GM12878 (cell line): Measurements from ENCODE around the gene FGD6. TPM values are rescaled to one million over a fixed set of nuclear protein-coding genes. Genes with fewer than 3 reads are reported as not detected.
A peak's percentile ranks its signal among the peaks of the same experiment; 100 is the strongest.

Source experiments
- CBX3 ChIP-seq: fragments of 200-600 bp; sonication (generic); IDR thresholded peaks from 2 replicates; pipeline ENCODE4 v1.6.1; 2016; ENCODE audit warnings: low read depth, borderline replicate concordance
- CBX5 ChIP-seq: sonication (generic); IDR thresholded peaks from 2 replicates; pipeline ENCODE4 v1.6.1; 2016; ENCODE audit warnings: low read depth, moderate library complexity, mild to moderate bottlenecking, inconsistent platforms
- EGR1 ChIP-seq, 2 experiments: IDR thresholded peaks; 1 replicate in 1 of 2; 2 replicates in 1 of 2; pipeline ENCODE4 v1.6.1; 2011 to 2012; ENCODE audit warnings: low read depth in 2 of 2, low read length in 2 of 2, borderline replicate concordance in 1 of 2, mild to moderate bottlenecking in 1 of 2, moderate library complexity in 1 of 2
- FOXK2 ChIP-seq: fragments of 450-650 bp; IDR thresholded peaks from 2 replicates; pipeline ENCODE4 v1.6.1; 2017; ENCODE audit warnings: mild to moderate bottlenecking, moderate library complexity
- HCFC1 ChIP-seq: fragments of 150-350 bp; IDR thresholded peaks from 2 replicates; pipeline ENCODE4 v1.6.1; 2014; ENCODE audit warnings: low read length
- HDAC2 ChIP-seq: fragments of 200-600 bp; sonication (generic); IDR thresholded peaks from 2 replicates; pipeline ENCODE4 v1.6.1; 2017
- RELA ChIP-seq: fragments of 450-650 bp; IDR thresholded peaks from 2 replicates; pipeline ENCODE4 v1.8.0; 2014; ENCODE audit warnings: borderline replicate concordance; ENCODE audit not compliant: partially characterized antibody
- SUPT20H ChIP-seq: IDR thresholded peaks from 2 replicates; pipeline ENCODE4 v1.6.1; 2011; ENCODE audit warnings: low read depth, mild to moderate bottlenecking, low read length, moderate library complexity, borderline replicate concordance; ENCODE audit not compliant: control insufficient read depth
- ZBED1 ChIP-seq: IDR thresholded peaks from 2 replicates; pipeline ENCODE4 v1.6.1; 2016; ENCODE audit warnings: borderline replicate concordance
- ZNF24 ChIP-seq: fragments of 450-650 bp; IDR thresholded peaks from 2 replicates; pipeline ENCODE4 v1.6.1; 2017; ENCODE audit warnings: antibody characterized with exemption, mild to moderate bottlenecking
- polyA plus RNA-seq, 11 experiments: library from polyadenylated mRNA; depleted of rRNA in 4 of 11; unstranded in 6 of 11; stranded (reverse) in 5 of 11; fragments of >200 nt; fragmentation: Nextera tagmentation in 4 of 11; fragmentation: Illumina TruSeq in 1 of 11; extraction: Ambion mirVana in 4 of 11; extraction: Trizol in 1 of 11; gene quantifications; 1 replicate in 1 of 11; 2 replicates in 10 of 11; pipeline versions ENCODE4 v1.2.1 to v1.2.3, GENCODE V29; 2011 to 2016; ENCODE audit warnings: inconsistent platforms in 2 of 11, missing spikeins in 2 of 11, low read depth in 1 of 11
- total RNA-seq, 4 experiments: library from RNA; depleted of rRNA in 3 of 4; stranded (reverse); fragments of >200 nt in 3 of 4; fragmentation: Illumina TruSeq in 1 of 4; extraction: Trizol in 1 of 4; gene quantifications; 2 replicates each; pipeline versions ENCODE4 v1.2.1 to v1.2.3, GENCODE V29; 2013 to 2021
- TF ChIP-seq, protein P1 (sequence below): IDR thresholded peaks from 2 replicates; pipeline ENCODE4 v1.6.1; 2012; ENCODE audit warnings: improper control_type of control experiment, low read depth, low read length; ENCODE audit not compliant: insufficient replicate concordance
- TF ChIP-seq, protein P2 (sequence below): fragments of 450-650 bp; IDR thresholded peaks from 2 replicates; pipeline ENCODE4 v1.6.1; 2017; ENCODE audit warnings: low read depth, mild to moderate bottlenecking, moderate library complexity
- TF ChIP-seq, protein P3 (sequence below): IDR thresholded peaks from 2 replicates; pipeline ENCODE4 v1.6.1; 2012; ENCODE audit warnings: low read length, inconsistent platforms
- TF ChIP-seq, protein P4 (sequence below): fragments of 450-650 bp; IDR thresholded peaks from 2 replicates; pipeline ENCODE4 v1.6.1; 2016; ENCODE audit warnings: mild to moderate bottlenecking

FGD6 gene
- total and polyA plus RNA-seq, 10 of the 15 experiments (the other 5 are each of a cell fraction or from before 2014, with no cell fraction given): 2.4 to 15.5 (median 8.9) TPM

DNA sequence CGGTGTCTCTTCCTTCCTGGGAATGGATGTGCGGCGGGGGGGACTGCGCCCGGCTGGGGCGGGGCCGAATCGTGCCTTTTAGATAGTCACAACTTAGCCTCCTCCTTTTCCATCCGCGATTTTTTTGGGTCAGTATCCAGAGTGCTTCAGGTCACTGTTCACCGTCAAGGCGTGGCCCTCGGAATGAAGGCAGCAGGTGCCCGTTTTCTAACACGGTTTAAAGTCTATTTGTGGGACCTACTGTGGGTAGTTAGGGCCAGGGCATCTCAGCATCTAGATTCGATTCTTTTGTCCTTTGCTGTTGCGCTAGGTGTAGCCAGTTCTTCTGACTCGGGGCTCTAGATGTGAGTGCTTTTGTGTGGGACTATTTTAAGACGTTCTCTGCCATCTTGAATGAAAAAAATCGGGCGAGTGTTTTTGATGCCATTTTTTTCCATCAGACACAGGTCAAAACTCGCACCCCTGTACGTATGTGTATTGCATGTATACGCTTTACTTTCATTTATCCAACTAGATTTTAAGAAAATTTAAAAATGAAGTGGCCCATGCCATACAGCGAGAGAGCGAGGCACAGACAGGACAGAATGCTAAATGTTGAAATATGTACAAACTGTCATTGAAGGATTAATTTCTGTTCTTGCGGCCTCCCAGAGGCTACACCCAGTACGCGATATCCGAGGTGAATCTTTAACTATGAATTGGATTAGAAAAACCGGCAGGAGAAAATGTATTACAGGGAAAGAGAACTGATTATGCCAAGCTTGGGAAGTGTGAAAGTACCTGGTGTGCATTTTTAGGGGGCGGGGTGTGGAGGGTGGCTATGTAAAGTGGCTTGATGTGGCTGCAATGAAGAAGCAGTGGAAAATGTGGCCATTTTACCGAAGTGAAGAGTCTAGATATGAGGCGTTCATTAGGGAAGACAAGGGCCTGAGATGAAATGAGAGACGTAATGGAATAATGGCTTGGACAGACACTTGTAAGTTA, 1.2 kb upstream of the FGD6 start (continued):
- TF ChIP-seq ZNF24 (no peak), HDAC2 (no peak), RELA (no peak), HCFC1 (no peak), FOXK2 (no peak), CBX3 (no peak), SUPT20H (no peak), CBX5 (0 out of 2 replicates have a peak, but pooled peaks have one; percentile 29), ZBED1 (0 out of 2 replicates have a peak, but pooled peaks have one; percentile 11), EGR1 (IDR thresholded peaks at IDR 0.05; ENCODE audit: borderline replicate concordance in 1 of 2, low read depth in 2 of 2, low read length in 2 of 2) (no peak)
- TF ChIP-seq, protein P1, sequence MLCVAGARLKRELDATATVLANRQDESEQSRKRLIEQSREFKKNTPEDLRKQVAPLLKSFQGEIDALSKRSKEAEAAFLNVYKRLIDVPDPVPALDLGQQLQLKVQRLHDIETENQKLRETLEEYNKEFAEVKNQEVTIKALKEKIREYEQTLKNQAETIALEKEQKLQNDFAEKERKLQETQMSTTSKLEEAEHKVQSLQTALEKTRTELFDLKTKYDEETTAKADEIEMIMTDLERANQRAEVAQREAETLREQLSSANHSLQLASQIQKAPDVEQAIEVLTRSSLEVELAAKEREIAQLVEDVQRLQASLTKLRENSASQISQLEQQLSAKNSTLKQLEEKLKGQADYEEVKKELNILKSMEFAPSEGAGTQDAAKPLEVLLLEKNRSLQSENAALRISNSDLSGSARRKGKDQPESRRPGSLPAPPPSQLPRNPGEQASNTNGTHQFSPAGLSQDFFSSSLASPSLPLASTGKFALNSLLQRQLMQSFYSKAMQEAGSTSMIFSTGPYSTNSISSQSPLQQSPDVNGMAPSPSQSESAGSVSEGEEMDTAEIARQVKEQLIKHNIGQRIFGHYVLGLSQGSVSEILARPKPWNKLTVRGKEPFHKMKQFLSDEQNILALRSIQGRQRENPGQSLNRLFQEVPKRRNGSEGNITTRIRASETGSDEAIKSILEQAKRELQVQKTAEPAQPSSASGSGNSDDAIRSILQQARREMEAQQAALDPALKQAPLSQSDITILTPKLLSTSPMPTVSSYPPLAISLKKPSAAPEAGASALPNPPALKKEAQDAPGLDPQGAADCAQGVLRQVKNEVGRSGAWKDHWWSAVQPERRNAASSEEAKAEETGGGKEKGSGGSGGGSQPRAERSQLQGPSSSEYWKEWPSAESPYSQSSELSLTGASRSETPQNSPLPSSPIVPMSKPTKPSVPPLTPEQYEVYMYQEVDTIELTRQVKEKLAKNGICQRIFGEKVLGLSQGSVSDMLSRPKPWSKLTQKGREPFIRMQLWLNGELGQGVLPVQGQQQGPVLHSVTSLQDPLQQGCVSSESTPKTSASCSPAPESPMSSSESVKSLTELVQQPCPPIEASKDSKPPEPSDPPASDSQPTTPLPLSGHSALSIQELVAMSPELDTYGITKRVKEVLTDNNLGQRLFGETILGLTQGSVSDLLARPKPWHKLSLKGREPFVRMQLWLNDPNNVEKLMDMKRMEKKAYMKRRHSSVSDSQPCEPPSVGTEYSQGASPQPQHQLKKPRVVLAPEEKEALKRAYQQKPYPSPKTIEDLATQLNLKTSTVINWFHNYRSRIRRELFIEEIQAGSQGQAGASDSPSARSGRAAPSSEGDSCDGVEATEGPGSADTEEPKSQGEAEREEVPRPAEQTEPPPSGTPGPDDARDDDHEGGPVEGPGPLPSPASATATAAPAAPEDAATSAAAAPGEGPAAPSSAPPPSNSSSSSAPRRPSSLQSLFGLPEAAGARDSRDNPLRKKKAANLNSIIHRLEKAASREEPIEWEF: no peak
- TF ChIP-seq, protein P2, sequence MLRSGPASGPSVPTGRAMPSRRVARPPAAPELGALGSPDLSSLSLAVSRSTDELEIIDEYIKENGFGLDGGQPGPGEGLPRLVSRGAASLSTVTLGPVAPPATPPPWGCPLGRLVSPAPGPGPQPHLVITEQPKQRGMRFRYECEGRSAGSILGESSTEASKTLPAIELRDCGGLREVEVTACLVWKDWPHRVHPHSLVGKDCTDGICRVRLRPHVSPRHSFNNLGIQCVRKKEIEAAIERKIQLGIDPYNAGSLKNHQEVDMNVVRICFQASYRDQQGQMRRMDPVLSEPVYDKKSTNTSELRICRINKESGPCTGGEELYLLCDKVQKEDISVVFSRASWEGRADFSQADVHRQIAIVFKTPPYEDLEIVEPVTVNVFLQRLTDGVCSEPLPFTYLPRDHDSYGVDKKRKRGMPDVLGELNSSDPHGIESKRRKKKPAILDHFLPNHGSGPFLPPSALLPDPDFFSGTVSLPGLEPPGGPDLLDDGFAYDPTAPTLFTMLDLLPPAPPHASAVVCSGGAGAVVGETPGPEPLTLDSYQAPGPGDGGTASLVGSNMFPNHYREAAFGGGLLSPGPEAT: peak; percentile 56
- TF ChIP-seq, protein P3, sequence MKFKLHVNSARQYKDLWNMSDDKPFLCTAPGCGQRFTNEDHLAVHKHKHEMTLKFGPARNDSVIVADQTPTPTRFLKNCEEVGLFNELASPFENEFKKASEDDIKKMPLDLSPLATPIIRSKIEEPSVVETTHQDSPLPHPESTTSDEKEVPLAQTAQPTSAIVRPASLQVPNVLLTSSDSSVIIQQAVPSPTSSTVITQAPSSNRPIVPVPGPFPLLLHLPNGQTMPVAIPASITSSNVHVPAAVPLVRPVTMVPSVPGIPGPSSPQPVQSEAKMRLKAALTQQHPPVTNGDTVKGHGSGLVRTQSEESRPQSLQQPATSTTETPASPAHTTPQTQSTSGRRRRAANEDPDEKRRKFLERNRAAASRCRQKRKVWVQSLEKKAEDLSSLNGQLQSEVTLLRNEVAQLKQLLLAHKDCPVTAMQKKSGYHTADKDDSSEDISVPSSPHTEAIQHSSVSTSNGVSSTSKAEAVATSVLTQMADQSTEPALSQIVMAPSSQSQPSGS: no peak
- TF ChIP-seq, protein P4, sequence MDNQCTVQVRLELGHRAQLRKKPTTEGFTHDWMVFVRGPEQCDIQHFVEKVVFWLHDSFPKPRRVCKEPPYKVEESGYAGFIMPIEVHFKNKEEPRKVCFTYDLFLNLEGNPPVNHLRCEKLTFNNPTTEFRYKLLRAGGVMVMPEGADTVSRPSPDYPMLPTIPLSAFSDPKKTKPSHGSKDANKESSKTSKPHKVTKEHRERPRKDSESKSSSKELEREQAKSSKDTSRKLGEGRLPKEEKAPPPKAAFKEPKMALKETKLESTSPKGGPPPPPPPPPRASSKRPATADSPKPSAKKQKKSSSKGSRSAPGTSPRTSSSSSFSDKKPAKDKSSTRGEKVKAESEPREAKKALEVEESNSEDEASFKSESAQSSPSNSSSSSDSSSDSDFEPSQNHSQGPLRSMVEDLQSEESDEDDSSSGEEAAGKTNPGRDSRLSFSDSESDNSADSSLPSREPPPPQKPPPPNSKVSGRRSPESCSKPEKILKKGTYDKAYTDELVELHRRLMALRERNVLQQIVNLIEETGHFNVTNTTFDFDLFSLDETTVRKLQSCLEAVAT: peak; percentile 97
